SU-DHL-6 (cell line): ENCODE measurements around the gene FHOD3.

ENCODE experiments used
- H2AFZ ChIP-seq: fragments of 200-600 bp; sonication (generic); 2 replicates; pipeline ENCODE4 v1.6.1; 2014; ENCODE audit warnings: low read depth, mild to moderate bottlenecking, moderate library complexity, mixed read lengths, antibody characterized with exemption, low read length; ENCODE audit not compliant: severe bottlenecking
- H3F3A ChIP-seq: fragments of 200-600 bp; shearing (Covaris generic); 2 replicates; pipeline ENCODE4 v1.6.0; 2016; ENCODE audit warnings: antibody characterized with exemption, mild to moderate bottlenecking; ENCODE audit not compliant: insufficient read depth
- H3K27ac ChIP-seq: fragments of 200-600 bp; sonication (generic); 2 replicates; pipeline ENCODE4 v1.5.1; 2016; ENCODE audit warnings: low read depth, mild to moderate bottlenecking, low read length, moderate library complexity, mixed read lengths
- H3K27me3 ChIP-seq: fragments of 200-600 bp; sonication (generic), shearing (Covaris generic); 2 replicates; pipeline ENCODE4 v1.6.0; 2014; ENCODE audit warnings: mild to moderate bottlenecking, low read length
- H3K36me3 ChIP-seq: fragments of 200-600 bp; sonication (generic); 2 replicates; pipeline ENCODE4 v1.6.1; 2014; ENCODE audit warnings: mild to moderate bottlenecking, low read length, mixed read lengths
- H3K4me2 ChIP-seq: fragments of 300-600, 200-600 bp; shearing (Covaris generic), sonication (generic); 2 replicates; pipeline ENCODE4 v1.6.0; 2014; ENCODE audit warnings: low read length, low read depth, mild to moderate bottlenecking; ENCODE audit not compliant: poor library complexity, severe bottlenecking
- H3K4me3 ChIP-seq: fragments of 200-600 bp; sonication (generic); 2 replicates; pipeline ENCODE4 v1.5.1; 2014; ENCODE audit warnings: antibody characterized with exemption, low read length, mild to moderate bottlenecking, mixed read lengths; ENCODE audit not compliant: insufficient read depth, poor library complexity, severe bottlenecking
- H3K79me2 ChIP-seq: fragments of 200-600 bp; sonication (generic); 2 replicates; pipeline ENCODE4 v1.6.1; 2014; ENCODE audit warnings: mild to moderate bottlenecking, low read length, moderate library complexity; ENCODE audit not compliant: insufficient read depth
- H3K9ac ChIP-seq: fragments of 200-600 bp; sonication (generic); 2 replicates; pipeline ENCODE4 v1.7.0; 2014; ENCODE audit warnings: mild to moderate bottlenecking, low read length
- H3K9me2 ChIP-seq: fragments of 200-600 bp; sonication (generic); replicated peaks from 2 replicates; pipeline ENCODE4 v1.6.1; 2014; ENCODE audit warnings: low read length; ENCODE audit not compliant: insufficient read depth
- H3K9me3 ChIP-seq: fragments of 200-600 bp; sonication (generic); 2 replicates; pipeline ENCODE4 v1.6.1; 2014; ENCODE audit warnings: low read length, mixed read lengths; ENCODE audit not compliant: insufficient read depth
- H4K20me1 ChIP-seq: fragments of 200-600 bp; sonication (generic); 2 replicates; pipeline ENCODE4 v1.6.1; 2014; ENCODE audit warnings: low read depth, mild to moderate bottlenecking, antibody characterized with exemption, low read length, moderate library complexity, mixed read lengths
- CTCF ChIP-seq: fragments of 200-600 bp; sonication (generic); IDR thresholded peaks from one replicate; pipeline ENCODE4 v1.5.1; 2017; ENCODE audit warnings: antibody characterized with exemption, mild to moderate bottlenecking, low read length, moderate library complexity; ENCODE audit not compliant: insufficient read depth, poor library complexity, severe bottlenecking
- EZH2phosphoT487 ChIP-seq: fragments of 200-600 bp; sonication (generic), shearing (Covaris generic); conservative IDR thresholded peaks from 2 replicates; pipeline ENCODE4 v1.6.1; 2018; ENCODE audit warnings: mild to moderate bottlenecking, antibody characterized with exemption, low read length, moderate library complexity, mixed read lengths

The FHOD3 gene

DNA sequence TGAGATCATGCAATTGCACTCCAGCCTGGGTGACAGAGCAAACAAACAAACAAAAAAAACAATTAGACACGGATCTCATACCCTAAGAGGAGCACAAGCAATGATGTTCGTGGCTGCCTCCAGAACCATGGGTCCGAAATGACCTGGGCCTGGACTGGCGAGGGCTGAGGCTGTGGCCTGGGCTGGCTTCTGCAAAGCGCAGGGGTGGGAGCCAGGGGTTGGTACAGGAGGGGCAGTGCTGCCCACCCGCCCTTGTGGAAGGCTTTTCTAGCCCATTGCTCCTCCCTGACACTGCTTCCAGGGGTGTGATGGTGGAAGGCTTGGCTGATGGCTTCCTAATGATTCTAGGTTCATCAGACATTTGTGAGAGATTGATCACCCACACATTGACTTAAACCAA, 167.8 kb downstream of the FHOD3 start:
- H3K9ac ChIP-seq = no peak overlapping the region
- no peaks in the 10 kb centered on the region for H3K9me2 ChIP-seq
- no peaks in the 10 kb centered on the region for H3F3A ChIP-seq
- H3K36me3 ChIP-seq = no peaks in the 10 kb centered on the region
- H3K9me3 ChIP-seq = no peaks in the 10 kb centered on the region
- TF ChIP-seq EZH2phosphoT487 (no peak), CTCF (no peak)
- H4K20me1 ChIP-seq = no peaks in the 10 kb centered on the region
- H3K27ac ChIP-seq = no peak overlapping the region
- H2AFZ ChIP-seq = no peak overlapping the region
- H3K4me3 ChIP-seq = no peak overlapping the region
- H3K27me3 ChIP-seq = no peaks in the 10 kb centered on the region
- H3K4me2 ChIP-seq = no peak overlapping the region
- H3K79me2 ChIP-seq = no peaks in the 10 kb centered on the region

GRCh38 chr18:36465970-36466369, 168.5 kb downstream of the FHOD3 start:
- Histone ChIP-seq H3K4me2 (no peak overlapping the region), H3K4me3 (no peak overlapping the region), H4K20me1 (no peaks in the 10 kb centered on the region), H2AFZ (no peak overlapping the region), H3K9me2 (no peaks in the 10 kb centered on the region), H3K27me3 (no peaks in the 10 kb centered on the region), H3K27ac (no peak overlapping the region), H3K36me3 (no peaks in the 10 kb centered on the region), H3F3A (no peaks in the 10 kb centered on the region), H3K9me3 (no peaks in the 10 kb centered on the region), H3K9ac (no peak overlapping the region), H3K79me2 (no peaks in the 10 kb centered on the region)
- TF ChIP-seq EZH2phosphoT487 = no peak
- no peak for TF ChIP-seq CTCF

DNA sequence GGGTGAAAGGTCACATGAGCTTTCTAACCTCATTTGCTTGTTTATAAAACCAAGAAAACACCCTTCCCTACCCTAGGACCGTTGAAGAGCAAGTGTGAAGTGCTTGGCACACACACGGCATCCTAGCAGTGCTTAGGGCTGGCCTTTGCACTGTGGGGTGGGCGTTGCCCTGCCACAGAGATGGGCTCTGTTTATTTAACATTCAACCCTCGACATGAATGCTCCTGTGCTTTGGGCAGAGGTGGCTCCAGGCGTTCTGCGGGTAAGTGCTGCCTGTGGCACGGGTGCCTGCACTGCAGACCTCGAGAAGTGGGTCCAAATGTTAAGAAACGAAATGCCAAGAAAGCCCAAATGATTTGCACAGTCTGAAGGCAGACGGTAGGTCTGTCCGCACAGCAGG, 170.1 kb downstream of the FHOD3 start:
- H4K20me1 ChIP-seq = no peaks in the 10 kb centered on the region
- H3K79me2 ChIP-seq = no peaks in the 10 kb centered on the region
- no peaks in the 10 kb centered on the region for H3K9me3 ChIP-seq
- H3F3A ChIP-seq = no peaks in the 10 kb centered on the region
- TF ChIP-seq EZH2phosphoT487 (no peak), CTCF (no peak)
- no peak overlapping the region for H3K4me3 ChIP-seq
- no peaks in the 10 kb centered on the region for H3K9me2 ChIP-seq
- no peaks in the 10 kb centered on the region for H3K27me3 ChIP-seq
- no peak overlapping the region for H3K4me2 ChIP-seq
- no peak overlapping the region for H3K9ac ChIP-seq
- H2AFZ ChIP-seq = no peak overlapping the region
- H3K27ac ChIP-seq = no peak overlapping the region
- no peaks in the 10 kb centered on the region for H3K36me3 ChIP-seq

DNA sequence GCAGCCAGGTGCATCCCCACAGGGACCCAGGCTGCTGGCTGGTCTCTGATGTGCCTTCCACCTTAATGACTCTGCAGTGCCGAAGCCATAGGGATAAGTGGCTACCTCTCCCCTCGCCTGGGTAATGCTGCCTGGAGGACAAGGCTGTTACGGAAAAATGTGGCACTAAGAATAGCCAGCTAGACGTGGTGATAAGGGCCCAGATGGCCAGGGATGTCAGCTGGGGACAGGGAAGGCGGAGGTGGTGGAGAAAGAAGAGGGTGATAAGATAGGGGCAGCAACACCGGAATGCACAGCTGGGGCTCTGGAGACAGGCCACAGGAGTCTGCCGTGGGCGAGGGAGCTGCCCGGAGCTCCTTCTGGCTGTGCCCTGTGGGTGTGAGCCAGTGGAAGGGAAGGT, 170.6 kb downstream of the FHOD3 start:
- Histone ChIP-seq H3K4me3 (no peak overlapping the region), H4K20me1 (no peaks in the 10 kb centered on the region), H3K27me3 (no peaks in the 10 kb centered on the region), H3K9ac (no peak overlapping the region), H3K27ac (no peak overlapping the region), H3K4me2 (no peak overlapping the region), H3F3A (no peaks in the 10 kb centered on the region), H3K36me3 (no peaks in the 10 kb centered on the region), H2AFZ (no peak overlapping the region), H3K9me2 (no peaks in the 10 kb centered on the region), H3K79me2 (no peaks in the 10 kb centered on the region), H3K9me3 (no peaks in the 10 kb centered on the region)
- TF ChIP-seq CTCF = no peak
- no peak for TF ChIP-seq EZH2phosphoT487
